Neuronal stem cell (in vitro differentiated cells): ENCODE measurements around the gene MTX1.

Experiments used
- DNase-seq: peaks from one replicate; pipeline ENCODE4 v3.0.0-alpha.2; 2013; ENCODE audit warnings: low spot score
- H2AFZ ChIP-seq: one replicate; pipeline ENCODE4 v1.6.1; 2013; ENCODE audit warnings: mild to moderate bottlenecking, low read length, inconsistent platforms
- H2AK5ac ChIP-seq: 2 replicates; pipeline ENCODE4 v1.6.1; 2013; ENCODE audit warnings: low read depth, mild to moderate bottlenecking, inconsistent platforms, low read length, moderate library complexity, mixed read lengths
- H2BK120ac ChIP-seq: 2 replicates; pipeline ENCODE4 v1.6.1; 2013; ENCODE audit warnings: low read depth, mild to moderate bottlenecking, inconsistent platforms, low read length, moderate library complexity, mixed read lengths
- H2BK12ac ChIP-seq: one replicate; pipeline ENCODE4 v1.6.1; 2013; ENCODE audit warnings: low read length, inconsistent platforms
- H2BK15ac ChIP-seq: 2 replicates; pipeline ENCODE4 v1.6.1; 2013; ENCODE audit warnings: mild to moderate bottlenecking, low read length, inconsistent platforms, mixed read lengths
- H2BK5ac ChIP-seq: one replicate; pipeline ENCODE4 v1.6.1; 2013; ENCODE audit warnings: inconsistent platforms, mild to moderate bottlenecking, low read length, moderate library complexity
- H3K14ac ChIP-seq: one replicate; pipeline ENCODE4 v1.6.1; 2013; ENCODE audit warnings: low read length, inconsistent platforms
- H3K18ac ChIP-seq: 2 replicates; pipeline ENCODE4 v1.6.1; 2013; ENCODE audit warnings: low read length, inconsistent platforms
- H3K23ac ChIP-seq: 2 replicates; pipeline ENCODE4 v1.6.1; 2013; ENCODE audit warnings: low read depth, mild to moderate bottlenecking, mixed read lengths, low read length, inconsistent platforms; ENCODE audit not compliant: poor library complexity
- H3K27ac ChIP-seq: replicated peaks from 3 replicates; pipeline ENCODE4 v1.5.1; 2013; ENCODE audit warnings: low read length, inconsistent platforms
- H3K27me3 ChIP-seq, 3 experiments: 2 replicates each; pipeline ENCODE4 v1.6.1; 2013; ENCODE audit warnings: low read length in 3 of 3, mild to moderate bottlenecking in 2 of 3, inconsistent platforms in 1 of 3, low read depth in 1 of 3, mixed read lengths in 1 of 3, moderate library complexity in 1 of 3; ENCODE audit not compliant: control insufficient read depth in 3 of 3, insufficient read depth in 3 of 3
- H3K36me3 ChIP-seq, 2 donors: replicated peaks in 1 of 2; 2 replicates each; pipeline ENCODE4 v1.6.1; 2013; ENCODE audit warnings: low read length in 2 of 2; ENCODE audit not compliant: control insufficient read depth in 2 of 2, insufficient read depth in 2 of 2
- H3K4ac ChIP-seq: 2 replicates; pipeline ENCODE4 v1.6.1; 2013; ENCODE audit warnings: inconsistent platforms, mild to moderate bottlenecking, low read length, moderate library complexity
- H3K4me1 ChIP-seq, 2 donors: 1 replicate in 1 of 2; 2 replicates in 1 of 2; pipeline ENCODE4 v1.6.1; 2013; ENCODE audit warnings: low read length in 2 of 2, low read depth in 1 of 2; ENCODE audit not compliant: control insufficient read depth in 2 of 2, insufficient read depth in 1 of 2
- H3K4me2 ChIP-seq: one replicate; pipeline ENCODE4 v1.6.1; 2013; ENCODE audit warnings: mild to moderate bottlenecking, low read length, inconsistent platforms; ENCODE audit not compliant: insufficient read depth, poor library complexity, severe bottlenecking
- H3K4me3 ChIP-seq, 2 donors: 2 replicates each; pipeline ENCODE4 v1.5.1; 2013; ENCODE audit warnings: low read length in 2 of 2, mild to moderate bottlenecking in 2 of 2, inconsistent platforms in 1 of 2, moderate library complexity in 1 of 2
- H3K79me1 ChIP-seq: one replicate; pipeline ENCODE4 v1.6.1; 2013; ENCODE audit warnings: low read depth, mild to moderate bottlenecking, inconsistent platforms, low read length, moderate library complexity
- H3K9ac ChIP-seq: one replicate; pipeline ENCODE4 v1.6.1; 2013; ENCODE audit warnings: mild to moderate bottlenecking, low read depth, low read length, inconsistent platforms; ENCODE audit not compliant: poor library complexity
- H3K9me3 ChIP-seq, 2 donors: replicated peaks in 1 of 2; 2 replicates each; pipeline versions ENCODE3 to v1.6.1; 2013; ENCODE audit warnings: low read length in 2 of 2, mild to moderate bottlenecking in 2 of 2, inconsistent platforms in 1 of 2, low read depth in 1 of 2, mixed read lengths in 1 of 2, moderate library complexity in 1 of 2; ENCODE audit not compliant: control insufficient read depth in 2 of 2, insufficient read depth in 1 of 2
- H4K8ac ChIP-seq: one replicate; pipeline ENCODE4 v1.6.1; 2013; ENCODE audit warnings: low read depth, mild to moderate bottlenecking, inconsistent platforms, low read length, moderate library complexity
- H4K91ac ChIP-seq: one replicate; pipeline ENCODE4 v1.6.1; 2013; ENCODE audit warnings: low read length, low read depth, mild to moderate bottlenecking, inconsistent platforms; ENCODE audit not compliant: poor library complexity
- WGBS, 2 donors: extraction: QIAGEN DNeasy Blood & Tissue Kit; methylation state at CpG; one replicate each; pipeline ENCODE4 v1.1.7; 2013; ENCODE audit warnings: missing lambda C conversion rate in 2 of 2, mixed read lengths in 1 of 2; ENCODE audit not compliant: insufficient read length in 2 of 2, insufficient replicate concordance in 1 of 2; ENCODE audit errors: extremely low coverage in 2 of 2; 5-methylcytosine and 5-hydroxymethylcytosine counted together

MTX1 gene

GRCh38 chr1:155177918-155178281 lies 30.6 kb upstream of the MTX1 start:
- no peak overlapping the region for H2AK5ac ChIP-seq
- H3K14ac ChIP-seq = no peak overlapping the region
- H3K27ac ChIP-seq = no peak overlapping the region
- H4K91ac ChIP-seq = peak overlapping the region; percentile 14
- WGBS, 2 donors = no CpG with 5 or more reads among the region's 9 CpGs
- H3K27me3 ChIP-seq = no peaks in the 10 kb centered on the region
- H3K9ac ChIP-seq = no peak overlapping the region
- H2AFZ ChIP-seq = no peak overlapping the region
- no peak overlapping the region for H2BK5ac ChIP-seq
- H3K79me1 ChIP-seq = peaks cover 14% of the 10 kb centered on the region
- H3K36me3 ChIP-seq = peaks cover 27 to 34% of the 10 kb centered on the region in 2 donors
- H2BK15ac ChIP-seq = no peak overlapping the region
- peak overlapping the region; percentile 58 for H3K23ac ChIP-seq
- no peak overlapping the region for H3K4me2 ChIP-seq
- no peak overlapping the region for H2BK120ac ChIP-seq
- no peak overlapping the region for H3K4ac ChIP-seq
- no peak overlapping the region for H3K18ac ChIP-seq
- no peak for DNase-seq
- H3K9me3 ChIP-seq = no peaks in the 10 kb centered on the region
- no peak overlapping the region for H3K4me3 ChIP-seq
- peaks cover 11 to 13% of the 10 kb centered on the region in 2 donors for H3K4me1 ChIP-seq
- no peak overlapping the region for H2BK12ac ChIP-seq
- no peak overlapping the region for H4K8ac ChIP-seq

GRCh38 chr1:155178441-155179111 lies 29.9 kb upstream of the MTX1 start:
- Histone ChIP-seq H3K79me1 (peaks cover 14% of the 10 kb centered on the region), H3K9ac (no peak overlapping the region), H2BK5ac (no peak overlapping the region), H2BK15ac (no peak overlapping the region), H3K23ac (no peak overlapping the region), H2AFZ (no peak overlapping the region), H3K36me3 (peaks cover 27 to 34% of the 10 kb centered on the region in 2 donors), H3K4me1 (peaks cover 9 to 13% of the 10 kb centered on the region in 2 donors), H4K8ac (no peak overlapping the region), H3K27me3 (no peaks in the 10 kb centered on the region), H3K14ac (no peak overlapping the region), H3K4me3 (no peak overlapping the region), H2BK12ac (no peak overlapping the region), H3K4ac (no peak overlapping the region), H2AK5ac (no peak overlapping the region), H3K18ac (no peak overlapping the region), H3K4me2 (no peak overlapping the region), H3K27ac (no peak overlapping the region), H3K9me3 (no peaks in the 10 kb centered on the region), H2BK120ac (no peak overlapping the region), H4K91ac (no peak overlapping the region)
- DNase-seq = no peak
- no CpG with 5 or more reads among the region's 30 CpGs for WGBS, 2 donors

GRCh38 chr1:155179112-155180031 lies 29.1 kb upstream of the MTX1 start:
- Histone ChIP-seq H3K23ac (peak overlapping the region; percentile 73), H3K4ac (no peak overlapping the region), H3K36me3 (peaks cover 29 to 40% of the 10 kb centered on the region in 2 donors), H3K9me3 (no peaks in the 10 kb centered on the region), H3K4me2 (no peak overlapping the region), H2BK120ac (no peak overlapping the region), H3K4me1 (peaks cover 9 to 10% of the 10 kb centered on the region in 2 donors), H3K14ac (no peak overlapping the region), H2BK5ac (peak overlapping the region; percentile 82), H3K27me3 (no peaks in the 10 kb centered on the region), H2AFZ (no peak overlapping the region), H3K18ac (no peak overlapping the region), H4K8ac (no peak overlapping the region), H2AK5ac (no peak overlapping the region), H3K79me1 (peaks cover 14% of the 10 kb centered on the region), H2BK12ac (peak overlapping the region; percentile 22), H4K91ac (peak overlapping the region; percentile 53), H3K9ac (no peak overlapping the region), H2BK15ac (no peak overlapping the region), H3K27ac (no peak overlapping the region), H3K4me3 (no peak overlapping the region)
- no peak for DNase-seq
- no CpG with 5 or more reads among the region's 31 CpGs for WGBS, 2 donors
